ENCODE measurements around the gene SPATA1.
"Not testable (repeated sequence)": the region's sequence is repeated elsewhere in the genome, so short reads cannot be mapped to it uniquely, and the experiment has no call there.

SPATA1 gene

DNA sequence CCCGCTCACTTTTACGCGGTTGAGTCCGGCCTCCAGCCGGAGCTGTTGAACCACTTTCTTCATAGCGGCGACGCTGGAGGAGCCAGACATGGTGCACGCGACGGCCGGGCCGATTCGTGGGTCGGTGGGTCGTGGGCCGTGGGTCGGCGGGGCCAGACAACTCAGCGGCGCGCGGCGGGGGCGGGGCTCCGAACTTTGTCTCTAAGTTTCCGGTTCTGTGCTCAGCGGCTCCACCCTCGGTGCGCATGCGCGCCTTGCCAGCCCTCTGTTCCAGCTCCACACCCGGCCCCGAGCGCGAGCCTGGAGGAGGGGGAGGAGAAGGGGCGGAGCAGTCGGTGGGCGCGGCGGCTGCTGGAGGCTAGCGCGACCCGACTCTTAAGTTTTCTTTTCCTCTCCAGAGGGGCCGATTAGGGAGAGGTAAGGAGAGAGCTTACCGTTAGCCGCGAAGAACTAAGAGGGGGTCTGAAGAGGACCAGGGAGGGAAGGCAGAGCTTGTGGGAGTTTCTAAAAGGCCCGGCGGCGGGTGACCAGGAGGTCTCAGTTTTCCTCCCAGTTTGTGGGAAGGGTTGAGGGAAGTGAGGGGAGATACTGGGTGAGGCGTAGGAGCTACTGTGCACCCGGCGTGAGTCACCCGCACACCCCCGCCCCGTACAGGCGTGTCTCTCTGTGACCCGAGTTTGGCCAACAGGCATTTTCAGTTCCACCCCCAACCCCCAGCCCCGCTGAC, at the start of gene SPATA1, which contains the start of gene GNG5:
TSS of gene SPATA1 (plus strand) at position 385 of the 727 bp plus-strand sequence. CDS start 9,974 bp downstream, outside the sequence.
TSS of gene GNG5 (minus strand) at position 580 of the 727 bp plus-strand sequence. CDS start at position 90, 490 bp downstream.
- peak; percentile 97 for DNase-seq

DNA sequence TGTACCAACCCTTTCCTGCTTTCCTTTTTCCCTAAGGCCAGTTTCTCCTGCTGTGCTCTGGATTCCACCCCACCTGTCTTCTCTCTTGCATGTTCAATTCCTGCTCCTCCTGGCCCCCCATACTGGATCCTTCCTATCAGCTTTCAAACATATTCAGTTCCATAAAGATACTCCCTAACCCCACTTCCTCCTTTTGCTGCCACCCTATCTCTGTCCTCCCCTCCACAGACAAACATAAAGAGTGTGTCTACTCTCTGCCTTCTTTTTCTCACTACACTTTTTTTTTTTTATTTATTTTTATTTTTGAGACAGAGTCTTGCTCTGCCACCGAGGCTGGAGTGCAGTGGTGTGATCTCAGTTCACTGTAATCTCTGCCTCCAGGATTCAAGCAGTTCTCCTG, 44.1 kb upstream of the SPATA1 start:
- DNase-seq: no peak

GRCh38 chr1:84467298-84467697, 38.9 kb upstream of the SPATA1 start:
- no peak for DNase-seq

DNA sequence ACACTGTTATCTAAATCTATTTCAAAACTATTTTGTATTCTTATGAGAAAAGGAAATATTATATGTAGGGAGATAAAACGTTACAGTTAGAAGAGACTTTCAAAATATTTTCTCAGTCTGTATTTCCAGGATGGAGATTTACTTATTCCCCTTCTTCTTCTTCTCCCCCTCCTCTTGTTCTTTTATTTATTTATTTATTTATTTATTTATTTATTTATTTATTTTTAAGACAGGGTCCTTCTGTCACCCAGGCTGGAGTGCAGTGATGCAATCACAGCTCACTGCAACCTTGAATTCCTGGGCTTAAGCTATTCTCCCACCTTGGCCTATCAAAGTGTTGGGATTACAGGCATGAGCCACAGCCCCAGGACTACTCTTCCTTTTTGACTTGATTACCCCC, 30.0 kb upstream of the SPATA1 start:
- no peak for DNase-seq

GRCh38 chr1:84478876-84479868, 27.0 kb upstream of the SPATA1 start, which contains the start of gene RPF1:
Gene RPF1 (plus strand): TSS chr1:84479266. CDS start chr1:84479282, 16 bp downstream.
- peak; percentile 83 for DNase-seq

GRCh38 chr1:84479998-84480397, 26.2 kb upstream of the SPATA1 start:
- no peak for DNase-seq

DNA sequence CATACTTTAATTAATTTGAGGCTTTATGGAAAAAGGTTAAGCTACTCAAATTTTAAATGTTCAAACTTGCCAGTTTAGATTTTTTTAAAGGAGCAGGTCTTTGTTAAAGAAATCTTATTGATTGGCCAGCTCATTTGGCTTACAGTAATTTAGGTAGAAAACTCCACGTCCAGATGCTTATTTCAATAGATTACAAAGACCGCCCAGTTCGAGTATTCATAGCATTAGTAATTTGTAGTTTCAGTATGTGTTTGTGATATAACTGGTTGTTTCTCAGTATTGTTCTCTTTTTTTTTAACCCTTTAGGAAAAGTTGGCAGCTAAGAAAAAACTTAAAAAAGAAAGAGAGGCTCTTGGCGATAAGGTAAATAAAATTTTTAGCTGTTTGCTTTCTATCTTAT, 25.5 kb upstream of the SPATA1 start:
- no peak for DNase-seq

DNA sequence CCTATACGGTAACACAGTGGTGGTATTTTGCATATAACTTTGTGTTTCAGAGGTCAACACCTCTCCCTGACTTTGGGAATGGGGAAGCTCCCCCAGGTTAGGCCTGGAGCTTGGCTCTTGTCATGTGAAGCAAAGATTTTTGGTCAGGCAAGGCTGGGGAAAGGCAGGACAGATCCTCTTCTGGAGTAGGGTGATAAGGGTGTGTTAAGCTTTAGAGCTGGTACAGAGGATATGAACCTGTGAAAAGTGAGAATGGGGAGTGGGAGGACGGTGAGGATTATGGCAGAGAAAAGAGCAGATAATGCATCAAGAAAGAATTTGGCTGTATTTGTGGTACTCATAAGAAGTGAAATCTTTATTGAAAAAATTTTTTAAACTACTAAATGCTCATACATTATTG, 24.9 kb upstream of the SPATA1 start:
- no peak for DNase-seq

DNA sequence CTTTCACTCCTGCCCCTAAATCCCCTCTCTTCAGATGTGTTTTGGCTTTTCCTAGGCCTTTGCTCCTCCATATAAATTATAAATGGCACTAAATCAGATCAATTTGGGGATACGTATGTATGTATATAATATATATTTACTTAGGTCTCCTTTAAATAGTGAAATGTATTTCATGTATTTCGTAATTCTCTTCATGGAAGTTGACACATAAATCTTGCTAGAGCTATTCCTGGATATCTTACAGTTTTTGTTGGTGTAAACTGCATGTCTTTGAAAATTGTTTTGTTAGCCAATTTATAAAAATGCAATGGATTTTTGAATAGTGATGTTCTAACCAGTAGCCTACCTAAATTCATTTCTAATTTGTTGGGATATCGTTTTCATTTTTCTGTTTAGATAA, 18.1 kb upstream of the SPATA1 start:
- no peak for DNase-seq

- DNase-seq: no peak
Measured at GRCh38 chr1:84489766-84490165, 16.4 kb upstream of the SPATA1 start.

DNA sequence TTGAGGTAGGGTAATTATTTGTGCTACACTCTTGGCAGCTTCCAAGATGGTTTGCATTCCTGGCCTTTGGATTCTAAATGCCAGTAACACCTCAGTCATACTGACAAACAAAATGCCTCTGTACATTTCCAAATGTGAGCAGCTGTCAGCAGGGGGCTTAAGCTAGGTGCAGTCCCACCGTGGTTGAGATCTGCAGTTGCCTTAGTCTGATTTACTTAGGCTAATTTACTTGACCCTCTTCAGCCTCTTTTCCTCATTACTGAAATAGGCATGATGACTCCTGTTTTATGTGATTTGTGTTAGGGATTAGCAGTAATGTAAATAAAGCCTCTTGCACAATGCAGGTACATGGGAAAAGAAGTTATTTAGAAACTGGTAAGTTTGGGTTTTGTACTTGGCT, 13.5 kb upstream of the SPATA1 start:
- no peak for DNase-seq

GRCh38 chr1:84493747-84494146, 12.4 kb upstream of the SPATA1 start:
- DNase-seq: no peak

DNA sequence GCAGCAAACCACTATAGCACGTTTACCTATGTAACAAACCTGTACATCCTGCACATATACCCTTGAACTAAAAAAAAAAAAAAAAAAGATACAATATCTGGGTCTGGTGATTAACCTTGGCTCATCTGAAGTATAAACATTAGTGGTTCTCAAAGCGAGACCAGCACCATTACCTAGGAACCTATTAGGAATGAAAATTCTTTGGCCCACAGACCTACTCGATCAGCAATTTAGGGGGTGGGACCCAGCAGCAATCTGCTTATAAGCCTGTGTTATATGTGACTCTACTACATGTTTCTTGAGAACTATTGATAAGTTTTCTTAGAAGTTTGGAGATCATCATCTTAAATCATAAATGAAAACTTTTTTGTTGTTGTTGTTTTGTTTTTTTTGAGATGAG, 9.7 kb upstream of the SPATA1 start:
- no peak for DNase-seq

DNA sequence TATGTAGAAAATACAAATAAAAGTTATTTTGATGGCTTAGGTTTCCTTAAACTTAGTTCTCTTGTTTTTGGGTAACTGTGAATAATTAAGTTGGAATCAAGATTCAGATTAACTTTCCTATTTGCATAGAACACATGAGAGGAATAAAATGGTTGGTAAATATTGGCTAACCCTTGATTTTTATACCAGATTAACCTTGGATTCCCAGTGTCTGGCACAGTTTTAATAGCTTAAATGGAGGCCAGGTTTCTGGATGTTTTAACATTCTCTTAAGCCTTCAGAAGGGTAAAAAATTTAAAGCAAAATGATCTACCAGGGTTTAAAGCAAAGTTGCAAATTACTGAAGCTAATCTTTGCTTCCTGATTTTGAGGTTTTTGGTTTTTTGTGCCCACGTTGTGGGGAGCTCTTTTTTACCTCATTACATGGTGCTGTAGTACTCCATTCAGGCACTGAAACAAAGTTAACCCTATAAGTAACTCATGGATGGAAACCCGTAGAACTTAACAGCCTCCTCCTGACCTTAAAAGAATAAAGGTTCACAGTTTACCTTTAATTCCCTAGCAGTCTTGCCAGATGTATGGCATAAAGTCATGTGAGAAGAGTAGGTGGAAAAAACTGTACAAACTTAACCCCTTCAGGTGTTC, 8.4 kb upstream of the SPATA1 start:
- DNase-seq: no peak

GRCh38 chr1:84502927-84503326, 3.3 kb upstream of the SPATA1 start:
- no peak for DNase-seq

- DNase-seq: peak; percentile 13
Measured at GRCh38 chr1:84504580-84505492, 1.4 kb upstream of the SPATA1 start.

DNA sequence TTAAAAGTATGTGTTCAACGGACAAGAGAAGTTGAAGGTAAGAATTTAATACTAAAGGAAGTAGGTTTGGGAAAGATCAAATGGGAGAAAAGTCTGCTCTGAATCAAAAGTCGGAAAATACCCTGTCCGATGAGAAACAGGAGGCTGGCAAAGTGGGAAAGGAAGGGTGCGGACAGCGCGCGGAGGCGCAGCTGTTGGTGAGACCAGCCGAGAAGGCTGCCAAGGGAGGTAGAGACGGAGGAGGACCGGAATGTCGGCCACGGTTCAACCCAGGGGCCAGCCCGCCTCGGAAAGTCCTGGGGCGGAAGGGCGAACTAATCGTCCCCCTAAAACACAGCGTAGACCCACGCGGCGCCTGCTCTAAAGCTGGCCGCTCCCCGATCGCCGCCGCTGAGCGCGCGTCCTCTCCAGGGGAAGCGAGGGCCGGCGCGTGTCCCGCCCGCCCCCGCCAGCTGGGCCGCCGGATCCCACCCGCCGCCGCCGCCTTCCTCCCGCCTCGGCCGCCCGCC, 639 bp upstream of the SPATA1 start:
- no peak for DNase-seq

DNA sequence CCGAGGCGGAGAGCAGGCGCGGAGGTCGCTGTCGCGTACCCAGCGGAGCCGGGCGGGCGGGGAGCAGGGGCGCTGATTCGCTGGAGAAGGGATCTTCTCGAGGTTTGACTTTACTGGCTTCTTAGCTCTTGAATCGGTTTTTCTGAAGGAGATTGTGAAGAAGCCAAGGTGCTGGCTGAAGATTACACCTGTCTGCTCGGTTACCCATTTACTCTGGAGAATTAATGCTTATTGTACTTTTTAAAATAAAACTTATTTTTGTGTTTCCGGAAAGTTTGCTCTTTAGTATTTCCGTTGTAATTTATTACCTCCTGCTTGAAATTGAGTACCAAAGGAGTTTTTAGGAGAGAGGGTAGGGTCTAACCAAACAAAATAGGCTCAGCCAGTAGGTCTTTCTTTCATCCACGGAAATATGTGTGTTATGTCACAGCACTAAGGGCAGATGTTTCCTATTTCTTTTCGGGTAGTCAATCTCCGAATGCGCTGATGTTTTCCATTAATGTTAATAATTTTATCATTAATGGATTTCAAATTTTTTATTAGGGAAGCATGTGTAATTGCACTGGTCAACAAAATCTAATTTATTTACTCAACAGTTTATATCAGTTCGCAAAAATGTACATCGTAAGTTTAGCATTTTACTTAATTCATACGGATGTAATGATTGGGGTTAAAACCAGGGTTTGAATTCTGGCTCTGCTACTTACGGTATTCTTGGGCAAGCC, 705 bp downstream of the SPATA1 start:
- DNase-seq: no peak

- not testable (repeated sequence) for DNase-seq
Measured at GRCh38 chr1:84507887-84508286, 1.7 kb downstream of the SPATA1 start.

DNA sequence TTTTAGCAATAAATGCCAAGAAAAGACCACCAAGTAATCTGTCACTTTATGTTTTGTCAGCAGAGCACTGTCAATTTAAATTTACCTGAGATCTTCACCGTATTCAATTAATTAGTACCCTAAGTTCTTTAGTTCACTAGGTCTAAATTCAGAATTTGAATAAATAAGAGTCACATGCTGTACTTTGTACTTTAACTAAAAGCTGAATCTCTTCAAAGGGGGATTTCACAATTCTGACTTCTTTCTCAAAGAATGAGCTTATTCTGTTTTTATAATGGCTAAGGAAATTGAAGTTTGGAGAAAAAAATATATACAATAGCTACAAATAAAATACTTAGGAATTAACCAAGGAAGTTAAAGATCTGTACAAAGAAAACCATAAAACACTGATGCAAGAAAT, 2.3 kb downstream of the SPATA1 start:
- DNase-seq: no peak

- DNase-seq: no peak
Measured at GRCh38 chr1:84509029-84509428, 2.8 kb downstream of the SPATA1 start.

Data from CD4-positive, alpha-beta T cell treated with Interleukin-12 subunit alpha and Interleukin-12 subunit beta, for 1 hour (primary cell).